Astrocyte of the spinal cord (primary cell): ENCODE results near the gene POLR2B.

Source experiments
- DNase-seq: peaks from one replicate; pipeline ENCODE4 v3.0.0; 2011; ENCODE audit warnings: low read depth, low spot score
- H3K4me3 ChIP-seq: 2 replicates; pipeline ENCODE4 v1.5.1; 2011; ENCODE audit warnings: low read depth, mild to moderate bottlenecking, low read length, moderate library complexity
- CTCF ChIP-seq: IDR thresholded peaks from 2 replicates; pipeline ENCODE4 v1.5.1; 2012; ENCODE audit warnings: low read depth, mild to moderate bottlenecking, low read length, inconsistent platforms
- in situ Hi-C: cut with HindIII; loops from 2 replicates; pipeline ENCODE4 v1.10.0; 2017; ENCODE audit warnings: low sequenced_read_pairs

POLR2B gene

DNA sequence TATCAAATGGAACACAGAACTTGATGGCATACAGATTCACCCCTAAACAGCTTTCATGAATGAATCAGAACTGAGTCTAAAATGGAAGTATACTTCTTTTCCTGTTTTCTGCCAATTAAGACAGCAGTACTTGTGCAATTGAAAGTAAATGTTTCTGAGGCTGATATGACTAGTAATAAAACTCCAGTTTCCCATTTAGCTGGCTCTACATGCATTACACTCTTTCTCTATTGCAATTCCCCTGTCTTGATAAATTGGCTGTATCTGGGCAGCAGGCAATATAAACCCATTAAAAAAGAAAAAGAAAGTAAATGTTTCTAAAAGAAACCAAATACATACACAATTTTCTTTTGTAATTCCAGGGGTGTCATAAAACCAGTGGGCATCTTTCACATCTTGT, 5.9 kb upstream of the POLR2B start:
- TF ChIP-seq CTCF: no peak
- in situ Hi-C loops: no loop called here
- no peak overlapping the region for H3K4me3 ChIP-seq
- DNase-seq: no peak

DNA sequence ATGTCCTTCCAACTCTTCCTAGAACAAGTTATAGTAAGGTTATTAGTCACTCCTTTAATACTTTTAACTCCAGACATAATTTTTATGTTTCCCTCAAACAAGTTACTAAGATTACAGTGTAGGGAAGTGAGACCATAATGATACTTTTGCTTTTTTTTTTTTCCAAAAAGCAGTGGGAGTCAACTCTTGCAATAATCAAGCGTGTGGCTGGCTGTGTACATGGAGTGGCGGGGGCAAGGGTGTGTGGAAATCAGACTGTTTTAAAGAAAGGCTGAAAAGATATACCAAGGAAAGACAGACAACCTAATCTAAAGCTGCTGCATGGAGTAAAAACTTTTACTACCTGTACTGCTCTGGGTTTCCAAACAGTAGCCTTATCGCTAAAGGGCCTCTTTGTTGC, 5.4 kb upstream of the POLR2B start:
- no peak for DNase-seq
- no peak overlapping the region for H3K4me3 ChIP-seq
- in situ Hi-C loops: no loop called here
- no peak for TF ChIP-seq CTCF

GRCh38 chr4:56976283-56976836, 2.3 kb upstream of the POLR2B start:
- DNase-seq: no peak
- in situ Hi-C loops: no loop called here
- peak overlapping the region; percentile 89 for H3K4me3 ChIP-seq
- no peak for TF ChIP-seq CTCF

- peak overlapping the region; percentile 89 for H3K4me3 ChIP-seq
- in situ Hi-C loops: no loop called here
- DNase-seq: no peak
- no peak for TF ChIP-seq CTCF
These were observed 1.8 kb upstream of the POLR2B start for GRCh38 chr4:56976837-56977320.

- DNase-seq: peak; percentile 99
- in situ Hi-C loops: no loop called here
- peak within 1 kb of the TSS; percentile 89 for H3K4me3 ChIP-seq
- TF ChIP-seq CTCF: no peak
These were observed 1.2 kb upstream of the POLR2B start, which contains the start of gene NOA1 for GRCh38 chr4:56977321-56978012. TSS of gene NOA1 (minus strand) at chr4:56977606. CDS start at chr4:56977585, 21 bp downstream.

DNA sequence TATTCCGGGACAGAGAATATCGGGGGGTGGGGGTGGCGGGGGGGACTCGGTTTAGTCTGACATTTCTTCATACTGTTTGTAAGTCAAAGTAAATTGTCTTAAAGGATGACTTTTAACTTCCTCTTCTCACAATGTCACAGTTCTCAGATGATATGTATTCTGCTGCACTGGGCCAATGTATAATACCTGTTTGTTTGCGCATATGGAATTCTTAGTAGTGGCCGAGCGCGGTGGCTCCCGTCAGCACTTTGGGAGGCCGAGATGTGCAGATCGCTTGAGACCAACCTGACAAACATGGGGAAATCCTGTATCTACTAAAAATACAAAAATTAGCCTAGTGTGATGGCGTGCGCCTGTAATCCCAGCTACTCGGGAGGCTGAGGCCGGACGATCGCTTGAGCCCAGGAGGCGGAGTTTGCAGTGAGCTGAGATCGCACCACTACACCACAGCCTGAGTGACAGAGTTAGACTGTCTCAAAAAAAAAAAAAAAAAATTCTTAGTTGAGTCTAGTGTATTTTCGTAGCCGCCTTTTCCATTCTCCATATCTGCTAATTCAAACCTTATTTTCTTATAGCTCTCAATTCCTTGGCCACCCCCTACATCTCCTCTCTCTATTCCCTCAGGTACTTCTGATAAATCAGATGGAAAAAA, 851 bp downstream of the POLR2B start:
- TF ChIP-seq CTCF: no peak
- DNase-seq: no peak
- H3K4me3 ChIP-seq: peak overlapping the region; percentile 89
- in situ Hi-C loops: no loop called here
